GM21723 (cell line): Measurements from ENCODE around the gene ITFG2.

ENCODE experiments used
- ATAC-seq: cut with Tn5 transposase; IDR thresholded peaks from one replicate; pipeline ENCODE4 v1.9.1; 2021; ENCODE audit warnings: mild to moderate bottlenecking, moderate library complexity; ENCODE audit not compliant: unreplicated experiment

The ITFG2 gene

GRCh38 chr12:2826721-2827515 is 14.4 kb downstream of the ITFG2 start:
- no peak for ATAC-seq

- no peak for ATAC-seq
These were observed 16.8 kb downstream of the ITFG2 start for GRCh38 chr12:2829275-2829674.

- no peak for ATAC-seq
These were observed 20.2 kb downstream of the ITFG2 start for GRCh38 chr12:2832550-2833127.

- ATAC-seq: no peak
These were observed 20.9 kb downstream of the ITFG2 start for GRCh38 chr12:2833327-2833726.

GRCh38 chr12:2833810-2834209 is 21.3 kb downstream of the ITFG2 start:
- no peak for ATAC-seq

- no peak for ATAC-seq
These were observed 22.4 kb downstream of the ITFG2 start, which contains the start of gene NRIP2 for GRCh38 chr12:2834581-2835491. TSS of gene NRIP2 (minus strand) at chr12:2835035. CDS start at chr12:2834983, 52 bp downstream.

GRCh38 chr12:2835691-2836403 is 23.4 kb downstream of the ITFG2 start:
- ATAC-seq: no peak

- ATAC-seq: no peak
These were observed 24.1 kb downstream of the ITFG2 start for GRCh38 chr12:2836574-2836973.

GRCh38 chr12:2841056-2841650 is 28.7 kb downstream of the ITFG2 start:
- ATAC-seq: no peak

- ATAC-seq: no peak
These were observed 30.5 kb downstream of the ITFG2 start for GRCh38 chr12:2842948-2843347.

- no peak for ATAC-seq
These were observed 32.3 kb downstream of the ITFG2 start for GRCh38 chr12:2844786-2845185.

GRCh38 chr12:2845280-2845679 is 32.8 kb downstream of the ITFG2 start:
- no peak for ATAC-seq

- no peak for ATAC-seq
These were observed 39.5 kb downstream of the ITFG2 start for GRCh38 chr12:2851931-2852330.

- no peak for ATAC-seq
These were observed 41.2 kb downstream of the ITFG2 start for GRCh38 chr12:2853626-2854025.

- no peak for ATAC-seq
These were observed 42.4 kb downstream of the ITFG2 start for GRCh38 chr12:2854669-2855453.

- ATAC-seq: no peak
These were observed 43.1 kb downstream of the ITFG2 start for GRCh38 chr12:2855546-2855945.

- ATAC-seq: no peak
These were observed 43.6 kb downstream of the ITFG2 start for GRCh38 chr12:2856051-2856450.

- no peak for ATAC-seq
These were observed 44.6 kb downstream of the ITFG2 start, which contains the start of gene TEX52 for GRCh38 chr12:2857021-2857431. TSS of gene TEX52 (minus strand) at chr12:2857039. CDS start at chr12:2857026, 13 bp downstream.

GRCh38 chr12:2857576-2857975 is 45.1 kb downstream of the ITFG2 start:
- ATAC-seq: no peak

GRCh38 chr12:2858334-2858733 is 45.9 kb downstream of the ITFG2 start:
- ATAC-seq: no peak
